ENCODE results near the gene CCDC154. TPM values are rescaled to one million over a fixed set of nuclear protein-coding genes. Genes with fewer than 3 reads are reported as not detected.
A peak's percentile ranks its signal among the peaks of the same experiment; 100 is the strongest.

The CCDC154 gene
- total and polyA plus RNA-seq, 2 of the 4 experiments (the other 2 are of a cell fraction), result 0.09 TPM; not detected in 1

- in situ Hi-C loops (cut with MboI; ENCODE audit: low sequenced_read_pairs), result no loop called here
- H3K79me1 ChIP-seq (ENCODE audit: low read depth in 1 of 2, low read length in 2 of 2), result peaks cover 0 to under 1% of the 10 kb centered on the region in 2 experiments; a peak in 1 of 4 replicates
- TF ChIP-seq POLR2A (IDR thresholded peaks at IDR 0.05; ENCODE audit: low read depth, low read length) (no peak), BHLHE40 (IDR thresholded peaks at IDR 0.05; ENCODE audit: low read depth, low read length) (no peak), SMC3 (IDR thresholded peaks at IDR 0.05; ENCODE audit: low read depth, low read length) (no peak), CHD1 (IDR thresholded peaks at IDR 0.05; ENCODE audit: low read depth, low read length) (no peak), MXI1 (IDR thresholded peaks at IDR 0.05; ENCODE audit: borderline replicate concordance, low read depth, low read length) (no peak), FOS (IDR thresholded peaks at IDR 0.05; ENCODE audit: low read depth, low read length) (no peak), CTCF (conservative IDR thresholded peaks at IDR 0.05; ENCODE audit: low read depth, low read length) (no peak), USF2 (IDR thresholded peaks at IDR 0.05; ENCODE audit: low read depth, low read length) (no peak), RCOR1 (IDR thresholded peaks at IDR 0.05; ENCODE audit: insufficient replicate concordance, low read length) (no peak), RFX5 (IDR thresholded peaks at IDR 0.05; ENCODE audit: low read depth, low read length) (no peak), ELK1 (IDR thresholded peaks at IDR 0.05; ENCODE audit: borderline replicate concordance, low read depth, low read length) (no peak), RAD21 (IDR thresholded peaks at IDR 0.05; ENCODE audit: low read length) (no peak), MAZ (IDR thresholded peaks at IDR 0.05; ENCODE audit: borderline replicate concordance, low read depth, low read length) (no peak), MAFK (IDR thresholded peaks at IDR 0.05; ENCODE audit: low read depth, low read length) (no peak), CEBPB (IDR thresholded peaks at IDR 0.05; ENCODE audit: low read depth, low read length) (no peak), NFE2L2 (IDR thresholded peaks at IDR 0.05; ENCODE audit: low read depth, low read length) (no peak)
- no peak overlapping the region for H4K8ac ChIP-seq (ENCODE audit: low read depth in 2 of 2, low read length in 2 of 2)
- H3K23ac ChIP-seq (ENCODE audit: low read depth, low read length), result no peak overlapping the region
- no peak overlapping the region for H2BK15ac ChIP-seq (ENCODE audit: low read depth, low read length)
- H3K18ac ChIP-seq (ENCODE audit: low read depth, low read length), result no peak overlapping the region
- intact Hi-C loops (cut with micrococcal nuclease), result no loop called here
- no peak overlapping the region for H2BK20ac ChIP-seq (ENCODE audit: low read depth, low read length)
- no peaks in the 10 kb centered on the region for H3K9me3 ChIP-seq (ENCODE audit: control insufficient read depth, insufficient read depth, low read length)
- H2AK9ac ChIP-seq (replicated peaks; ENCODE audit: low read depth, low read length, poor library complexity), result no peak overlapping the region
- no peak overlapping the region for H2AK5ac ChIP-seq (ENCODE audit: low read depth, low read length)
- dilution Hi-C loops (cut with HindIII; ENCODE audit: low sequenced_read_pairs, unreplicated experiment), result no loop called here
- H4K5ac ChIP-seq (ENCODE audit: low read depth, low read length), result no peak overlapping the region
- no peaks in the 10 kb centered on the region for H3K36me3 ChIP-seq (ENCODE audit: control insufficient read depth, insufficient read depth, low read length)
- no peak overlapping the region for H3K56ac ChIP-seq (ENCODE audit: extremely low read depth, insufficient read depth, low read length)
- no peak overlapping the region for H4K91ac ChIP-seq (ENCODE audit: insufficient read depth, low read depth, low read length)
- H2BK5ac ChIP-seq (ENCODE audit: low read depth, low read length, poor library complexity, severe bottlenecking), result no peak overlapping the region
- no peak overlapping the region for H3K4me3 ChIP-seq (ENCODE audit: insufficient read depth, low read depth, low read length)
- H3K4me1 ChIP-seq (ENCODE audit: control insufficient read depth, insufficient read depth, low read length), result peaks cover under 1% of the 10 kb centered on the region; the same call in 1 of the 2 replicates
- CTCF ChIA-PET, result no interaction called here
- POLR2A ChIA-PET (ENCODE audit: unreplicated experiment), result no interaction called here
- no peak for ATAC-seq (ENCODE audit: low read depth)
- BruUV-seq (replicated peaks), result no TSS peak
- no peak overlapping the region for H2BK120ac ChIP-seq (ENCODE audit: low read depth, low read length)
- H3K4me2 ChIP-seq (ENCODE audit: low read depth, low read length), result no peak overlapping the region
- H3K27ac ChIP-seq (ENCODE audit: insufficient read depth, low read length), result no peak overlapping the region
- no peak overlapping the region for H3K14ac ChIP-seq (replicated peaks; ENCODE audit: low read depth, low read length)
- H3K4ac ChIP-seq (ENCODE audit: low read depth, low read length), result no peak overlapping the region
- no peak for DNase-seq
- H3K9ac ChIP-seq (ENCODE audit: low read depth, low read length), result no peak overlapping the region
- 83% methylated on average over 29 of the region's 39 CpGs; no CpG with 5 or more reads in 1 of the 2 experiments for WGBS, 2 experiments (ENCODE audit: extremely low coverage in 2 of 2, insufficient read length in 1 of 2)
- no peaks in the 10 kb centered on the region for H4K20me1 ChIP-seq (ENCODE audit: insufficient read depth, low read length)
- peaks cover 4% of the 10 kb centered on the region; the same call in 1 of the 2 replicates for H3K27me3 ChIP-seq (ENCODE audit: control insufficient read depth, insufficient read depth, low read length)
- peak overlapping the region; percentile 58 for H2AFZ ChIP-seq (replicated peaks; ENCODE audit: low read length, poor library complexity)
- H3K9me1 ChIP-seq (ENCODE audit: insufficient read depth, low read length), result peaks cover 2% of the 10 kb centered on the region
Measured at GRCh38 chr16:1487395-1488053, 43.2 kb upstream of the CCDC154 start.

All from IMR-90 (cell line).